Hematopoietic multipotent progenitor cell treated with erythropoietin and hydrocortisone succinate and interleukin-3 and kit ligand, for 8 days (in vitro differentiated cells): ENCODE measurements around the gene GNAL.
"Not testable (repeated sequence)": the region's sequence is repeated elsewhere in the genome, so short reads cannot be mapped to it uniquely, and the experiment has no call there.

Source experiments
- DNase-seq: peaks from one replicate; pipeline ENCODE4 v3.0.0-alpha.2; 2015

The GNAL gene

DNA sequence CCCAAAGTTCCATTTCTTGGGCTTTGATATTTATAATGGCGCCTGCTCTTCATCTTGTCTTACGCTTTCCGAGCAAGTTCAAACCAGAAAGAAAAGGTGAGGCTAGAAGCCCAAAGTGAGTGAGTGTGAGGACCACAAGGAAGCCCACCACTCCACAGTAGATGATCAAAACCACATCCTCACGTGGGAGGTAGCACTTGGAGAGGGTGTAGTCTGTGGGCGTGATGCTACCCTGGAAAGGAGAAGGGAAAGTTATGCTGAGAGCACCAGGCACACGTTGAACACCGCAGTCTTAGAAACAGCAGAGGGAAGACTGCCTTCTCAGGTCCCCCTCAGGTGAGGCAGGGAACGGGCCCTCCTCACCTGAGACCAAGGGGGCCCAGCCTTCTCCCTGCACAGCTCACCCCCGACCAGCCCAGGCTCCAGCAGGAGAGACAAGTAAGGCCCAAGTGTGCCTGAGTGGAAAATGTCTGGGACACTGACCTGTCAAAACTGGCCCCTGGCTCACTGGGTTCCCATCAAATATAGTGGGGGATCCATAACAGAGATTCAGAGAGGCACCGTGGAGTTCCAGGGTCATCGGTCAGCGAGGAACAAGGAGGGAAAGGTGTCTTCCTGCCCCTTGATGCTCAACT lies 195.4 kb downstream of the GNAL start:
- no peak for DNase-seq

DNA sequence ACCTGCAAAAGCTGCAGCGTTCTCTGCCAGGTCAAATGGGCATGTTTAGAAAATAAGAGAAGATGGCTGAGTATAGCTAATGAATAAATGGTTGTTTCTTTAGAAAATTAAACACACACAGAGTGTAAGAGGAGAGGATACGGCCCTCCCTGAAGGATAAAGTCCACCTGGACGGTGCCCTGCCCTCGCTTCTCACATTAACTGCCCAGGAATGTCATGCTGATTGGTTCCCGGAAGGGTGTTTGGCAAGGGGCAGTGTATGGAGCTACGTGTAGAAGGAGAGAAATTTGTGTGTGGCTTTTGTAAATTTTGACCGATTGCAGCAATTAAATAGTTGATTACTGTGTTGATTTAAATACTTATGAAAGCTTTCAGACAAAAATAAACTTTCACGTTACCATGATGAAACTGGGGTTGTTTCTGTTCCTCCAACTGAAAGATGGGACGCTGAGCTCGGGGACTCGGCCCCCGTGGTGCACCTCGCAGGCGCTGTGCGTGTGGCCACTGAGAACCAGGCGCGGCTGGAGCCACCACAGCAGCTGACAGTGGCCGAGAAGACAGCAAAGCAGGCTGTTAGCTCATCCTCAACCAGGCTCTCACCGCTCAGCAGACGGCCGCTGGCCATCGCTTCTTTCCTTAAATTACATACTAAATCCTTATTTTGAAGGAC lies 196.3 kb downstream of the GNAL start:
- DNase-seq: no peak

DNA sequence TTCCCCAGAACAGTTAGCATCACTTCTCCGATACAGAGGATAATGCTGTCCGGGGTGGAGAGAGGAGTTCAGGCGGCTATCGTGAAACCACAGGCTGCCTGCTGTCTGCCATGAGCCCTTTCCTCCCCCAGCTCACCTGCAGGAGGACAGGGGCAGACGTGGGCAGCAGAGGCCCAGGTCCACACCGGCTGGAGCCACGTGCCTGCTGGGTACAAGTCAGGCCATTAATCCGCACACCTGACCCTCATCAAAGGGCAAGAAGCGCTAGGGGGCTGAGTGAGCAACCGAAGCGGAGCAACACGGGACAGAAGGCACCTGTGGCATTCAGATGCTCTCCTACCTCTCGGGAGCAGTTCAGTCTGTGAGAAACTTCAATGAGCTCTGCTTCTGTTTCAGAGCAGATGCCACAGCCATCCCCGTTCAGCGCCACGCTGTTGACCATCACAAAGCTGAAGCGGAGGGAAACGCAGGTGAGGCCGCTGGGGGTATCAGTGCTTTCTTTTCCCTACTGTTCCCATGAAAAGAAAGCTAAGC lies 197.6 kb downstream of the GNAL start:
- DNase-seq: no peak

DNA sequence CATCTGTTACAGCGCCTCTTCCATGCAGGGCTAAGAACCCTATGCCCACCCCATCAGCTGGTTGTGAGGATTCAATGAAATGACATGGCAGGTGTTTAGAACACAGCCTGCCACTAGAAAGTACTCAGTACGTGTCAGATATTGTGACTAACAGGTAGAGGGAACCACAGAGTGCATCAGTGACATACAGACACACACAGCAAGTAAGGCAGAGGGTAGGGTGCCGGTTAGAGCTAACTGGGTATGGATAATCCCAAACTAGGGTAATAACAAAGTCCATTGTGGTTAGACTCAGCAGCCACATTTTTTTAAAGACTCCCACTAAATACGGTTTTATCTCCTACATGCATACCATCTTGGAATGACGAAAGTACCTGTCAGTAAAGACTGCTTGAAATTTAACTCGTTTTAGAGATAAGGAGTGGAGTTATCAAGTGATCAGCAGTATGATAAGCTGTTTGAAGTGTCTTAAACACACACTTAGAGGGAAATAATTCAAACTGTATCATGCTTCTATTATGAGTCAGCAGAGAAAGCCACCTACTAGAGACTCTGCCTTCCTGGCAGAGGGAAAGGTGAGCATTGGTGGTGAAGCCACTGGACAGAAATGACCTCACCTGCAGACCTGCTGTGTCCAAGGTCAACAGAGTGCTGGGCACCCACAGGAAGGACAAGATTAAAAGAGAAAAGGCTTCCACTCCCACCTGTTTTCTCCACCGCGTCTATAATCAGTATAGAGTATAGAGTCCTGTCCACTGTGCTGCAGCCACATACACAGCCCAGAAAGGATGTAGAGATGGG lies 198.5 kb downstream of the GNAL start:
- no peak for DNase-seq

DNA sequence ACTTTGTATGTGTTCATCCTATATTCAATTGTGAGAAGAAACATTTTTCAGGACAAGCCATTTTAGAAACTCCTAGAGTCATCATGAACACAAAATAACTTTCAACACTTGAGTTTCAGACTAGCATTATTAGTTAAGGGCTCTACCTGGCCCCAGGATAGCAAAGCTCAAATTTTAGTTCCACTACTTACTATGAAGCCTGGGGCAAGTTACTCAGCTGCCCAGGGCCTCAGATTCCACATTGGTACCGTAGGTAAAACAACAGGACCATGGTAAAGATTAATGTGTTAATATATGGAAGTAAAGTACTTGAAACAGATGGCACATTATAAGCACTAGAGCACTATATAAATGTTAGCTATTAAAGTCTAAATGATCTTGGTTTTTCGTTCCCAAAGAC lies 199.7 kb downstream of the GNAL start:
- DNase-seq: no peak

DNA sequence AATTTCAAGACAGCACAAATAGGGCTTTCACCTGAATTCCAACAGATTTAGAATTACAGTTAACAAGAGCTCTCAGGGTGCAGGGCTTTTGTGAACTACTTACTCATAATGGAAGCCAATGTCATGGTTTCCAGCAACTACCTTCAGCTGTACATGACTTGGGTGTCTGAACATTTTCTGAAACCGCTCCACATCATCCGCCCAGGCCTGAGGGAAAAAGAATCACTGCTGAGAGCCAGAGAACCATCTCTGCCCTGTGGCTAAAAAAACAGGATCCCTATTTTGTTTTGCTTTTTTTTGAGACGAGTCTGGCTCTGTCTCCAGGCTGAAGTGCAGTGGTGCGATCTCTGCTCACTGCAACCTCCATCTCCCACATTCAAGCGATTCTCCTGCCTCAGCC lies 200.2 kb downstream of the GNAL start:
- DNase-seq: no peak

DNA sequence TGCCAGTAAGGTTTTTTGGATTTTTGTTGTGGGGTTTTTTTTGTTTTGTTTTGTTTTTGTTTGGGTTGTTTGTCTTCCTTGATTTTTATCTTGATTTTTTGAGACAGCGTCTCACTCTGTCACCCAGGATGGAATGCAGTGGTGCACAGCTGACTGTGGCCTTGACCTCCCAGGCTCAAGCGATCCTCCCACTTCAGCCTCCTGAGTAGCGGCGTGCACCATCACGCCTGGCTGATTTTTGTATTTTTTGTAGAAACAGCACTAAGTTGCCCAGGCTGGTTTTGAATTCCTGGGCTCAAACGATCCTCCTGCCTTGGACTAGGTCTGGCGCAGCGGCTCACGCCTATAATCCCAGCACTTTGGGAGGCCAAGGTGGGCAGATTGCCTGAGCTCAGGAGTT lies 202.7 kb downstream of the GNAL start:
- no peak for DNase-seq

DNA sequence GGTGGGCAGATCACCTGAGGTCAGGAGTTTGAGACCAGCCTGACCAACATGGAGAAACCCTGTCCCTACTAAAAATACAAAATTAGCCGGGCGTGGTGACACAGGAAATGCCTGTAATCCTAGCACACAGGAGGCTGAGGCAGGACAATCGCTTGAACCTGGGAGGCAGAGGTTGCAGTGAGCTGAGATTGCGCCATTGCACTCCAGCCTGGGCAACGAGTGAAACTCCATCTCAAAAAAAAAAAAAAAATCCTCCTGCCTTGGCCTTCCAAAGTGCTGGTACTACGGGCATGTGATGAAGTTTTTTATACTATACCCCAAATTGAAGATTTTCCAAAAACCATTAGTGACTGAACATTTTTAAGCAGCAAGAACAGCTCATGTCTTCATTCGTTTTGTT lies 203.4 kb downstream of the GNAL start:
- not testable (repeated sequence) for DNase-seq

DNA sequence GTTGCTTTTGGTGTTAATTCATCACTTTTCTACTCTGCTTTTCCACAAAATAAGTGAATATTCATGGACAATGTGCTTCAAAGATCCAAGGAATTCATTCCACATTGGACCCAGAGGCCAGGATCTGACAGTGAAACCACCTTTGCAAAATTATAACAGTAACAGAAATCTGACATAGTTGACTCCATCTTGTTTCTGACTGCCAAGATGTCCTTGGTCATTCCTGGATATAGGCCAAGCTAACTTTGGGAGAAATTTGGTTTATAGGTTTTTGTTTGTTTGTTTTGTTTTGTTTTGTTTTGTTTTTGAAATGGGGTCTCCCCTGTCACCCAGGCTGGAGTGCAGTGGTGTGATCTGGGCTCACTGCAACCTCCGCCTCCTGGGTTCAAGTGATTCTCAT lies 208.7 kb downstream of the GNAL start:
- DNase-seq: no peak

DNA sequence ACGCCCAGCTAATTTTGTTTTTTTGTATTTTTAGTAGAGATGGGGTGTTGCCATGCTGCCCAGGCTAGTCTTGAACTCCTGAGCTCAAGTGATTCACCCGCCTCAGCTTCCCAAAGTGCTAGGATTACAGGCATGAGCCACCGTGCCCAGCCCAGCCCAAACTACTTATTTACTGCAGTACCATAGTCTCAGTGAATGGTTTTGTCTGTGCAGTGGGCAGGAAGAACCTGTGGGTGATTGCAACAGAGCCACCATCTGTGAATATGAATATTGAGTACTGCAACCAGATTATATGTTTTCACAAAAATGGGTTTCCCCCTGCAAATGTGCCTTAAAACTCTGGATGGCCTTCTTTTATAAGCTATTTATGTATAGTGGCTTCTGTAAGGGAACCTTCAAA lies 210.0 kb downstream of the GNAL start:
- no peak for DNase-seq

DNA sequence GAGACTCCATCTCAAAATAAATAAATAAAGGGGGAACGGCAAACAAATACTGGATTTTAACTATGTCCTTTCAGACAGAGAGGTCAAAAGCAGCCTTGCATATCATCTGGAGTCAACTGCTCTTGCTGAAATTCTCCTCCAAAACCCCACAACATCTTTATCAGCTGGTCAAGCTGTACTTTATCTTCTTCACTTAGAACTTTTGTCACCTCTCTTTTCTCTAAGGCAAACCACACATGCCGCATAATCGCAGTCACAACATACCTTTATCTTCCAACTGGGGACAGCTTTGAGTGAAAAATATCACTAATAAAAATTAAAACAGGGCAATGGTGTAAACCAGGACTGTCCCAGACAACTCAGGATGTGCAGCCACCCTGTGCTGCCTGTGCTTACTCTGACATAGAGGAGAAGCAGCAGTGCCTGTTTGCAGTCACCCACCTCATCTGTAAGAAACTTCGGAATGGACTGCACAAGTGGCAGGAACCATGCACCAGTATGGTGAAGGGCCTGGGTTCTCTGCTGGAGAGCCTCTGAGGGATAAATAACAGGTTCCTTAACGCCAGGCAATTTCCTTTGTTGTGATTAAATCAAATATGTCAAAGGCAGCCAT lies 212.9 kb downstream of the GNAL start:
- DNase-seq: peak; percentile 87

DNA sequence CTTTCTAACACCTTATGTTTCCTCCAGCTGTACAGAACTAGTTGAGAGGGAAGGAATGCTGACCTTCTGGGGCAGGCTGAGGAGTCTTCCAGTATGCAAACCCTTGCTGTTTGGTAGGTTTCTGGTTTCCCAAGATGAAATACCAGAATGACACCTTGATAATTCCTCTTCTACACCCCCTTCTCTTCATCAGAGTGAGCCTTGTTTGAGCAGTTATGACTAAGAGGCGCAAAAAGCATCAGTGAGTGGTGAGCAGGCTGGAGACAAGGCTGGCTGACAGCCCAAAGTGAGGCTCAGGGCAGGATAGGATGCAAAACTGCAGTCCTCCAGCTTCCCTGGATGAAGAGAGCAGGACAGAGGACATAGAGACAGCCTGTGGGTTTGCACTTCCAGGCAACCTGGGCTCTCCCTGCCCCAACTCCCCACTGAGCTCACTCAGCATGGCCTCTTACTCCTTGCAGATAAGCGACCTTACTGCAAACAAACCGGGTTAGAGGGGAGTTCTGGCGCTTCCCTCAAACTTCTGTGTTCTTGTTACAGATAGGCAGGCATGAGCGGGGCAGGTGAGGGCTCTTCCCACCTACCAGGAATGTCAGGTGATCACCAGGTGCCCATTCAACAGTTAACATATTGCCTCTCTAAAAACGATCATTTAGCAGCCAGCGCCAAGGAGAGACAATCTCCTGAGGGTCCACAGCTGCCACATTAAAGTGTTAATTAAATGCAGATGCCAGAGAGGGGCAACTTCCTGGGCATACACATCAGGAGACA lies 213.6 kb downstream of the GNAL start:
- no peak for DNase-seq

DNA sequence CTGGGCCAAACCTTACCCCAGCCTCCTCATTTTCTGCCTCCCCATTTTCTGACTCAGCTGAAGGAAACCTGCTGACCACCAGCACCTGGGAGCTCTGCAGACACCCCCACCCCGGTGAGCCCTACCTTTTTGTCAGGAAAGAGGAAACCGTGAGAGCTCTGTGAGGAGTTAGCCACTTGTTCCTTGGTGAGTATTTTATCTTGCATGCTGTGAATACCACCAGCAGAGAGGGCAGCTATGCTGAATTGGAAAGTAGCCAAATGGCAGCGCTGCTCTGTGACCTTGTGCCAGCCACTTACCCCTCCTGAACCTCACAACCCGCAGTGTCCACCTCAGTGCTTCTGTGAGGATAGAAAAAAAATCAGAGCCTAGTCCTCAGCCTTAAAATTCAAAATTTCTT lies 216.5 kb downstream of the GNAL start:
- no peak for DNase-seq

DNA sequence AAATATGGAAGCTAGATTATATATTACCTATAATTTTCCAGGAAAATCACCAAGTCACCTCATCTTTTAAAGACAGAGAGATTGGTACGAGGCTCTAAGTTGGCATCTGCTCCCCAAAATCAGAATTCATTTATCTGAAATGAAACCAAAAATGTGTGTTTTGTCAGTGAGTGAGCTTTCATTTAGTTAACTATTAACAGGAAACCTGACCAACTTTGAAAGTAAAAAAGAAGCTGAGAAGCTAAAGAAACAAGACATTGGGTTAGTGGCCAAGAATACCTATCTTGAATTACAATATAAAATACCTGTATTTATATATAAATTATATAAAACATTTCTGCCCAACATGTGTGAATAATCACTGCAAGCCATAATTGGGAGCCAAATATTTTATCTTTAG lies 217.1 kb downstream of the GNAL start:
- no peak for DNase-seq

DNA sequence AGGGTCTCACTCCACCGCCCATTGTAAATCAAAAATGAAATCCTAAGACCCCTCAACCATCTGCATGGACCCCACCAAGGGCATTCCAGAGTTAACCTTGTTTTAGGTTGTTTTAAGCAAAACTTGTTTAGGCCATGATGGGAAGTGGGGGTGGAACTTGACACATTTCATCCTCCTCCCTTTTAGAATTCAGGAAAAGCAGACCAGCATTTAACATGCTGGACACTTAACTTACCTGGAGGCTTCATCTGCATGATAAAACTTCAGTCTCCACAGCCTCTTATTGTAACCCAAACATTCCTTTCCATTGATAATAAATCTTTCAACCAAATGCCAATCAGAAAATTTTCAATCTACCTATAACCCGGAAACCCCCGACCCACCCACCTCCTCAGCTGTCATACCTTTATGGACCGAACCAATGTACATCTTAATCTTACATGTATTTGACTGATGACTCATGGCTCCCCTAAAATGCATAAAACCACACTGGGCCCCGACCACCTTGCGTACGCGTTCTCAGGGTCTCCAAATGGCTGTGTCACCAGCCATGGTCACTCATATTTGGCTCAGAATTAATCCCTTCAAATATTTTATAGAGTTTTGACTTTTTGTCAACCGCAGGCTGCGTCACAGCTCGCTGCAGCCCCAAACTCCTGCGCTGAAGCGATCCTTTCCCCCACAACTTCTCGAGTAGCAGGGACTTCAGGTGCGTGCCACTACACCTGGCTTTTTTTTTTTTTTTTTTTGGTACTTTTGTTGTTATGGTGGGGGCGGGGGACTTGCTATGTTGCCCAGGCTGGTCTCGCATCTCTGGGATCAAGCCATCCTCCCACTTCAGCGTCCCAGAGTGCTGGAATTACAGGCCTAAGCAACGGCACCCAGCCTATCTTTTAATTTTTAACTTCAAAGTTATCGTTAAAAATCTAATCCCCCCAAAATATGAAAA lies 218.1 kb downstream of the GNAL start:
- no peak for DNase-seq

DNA sequence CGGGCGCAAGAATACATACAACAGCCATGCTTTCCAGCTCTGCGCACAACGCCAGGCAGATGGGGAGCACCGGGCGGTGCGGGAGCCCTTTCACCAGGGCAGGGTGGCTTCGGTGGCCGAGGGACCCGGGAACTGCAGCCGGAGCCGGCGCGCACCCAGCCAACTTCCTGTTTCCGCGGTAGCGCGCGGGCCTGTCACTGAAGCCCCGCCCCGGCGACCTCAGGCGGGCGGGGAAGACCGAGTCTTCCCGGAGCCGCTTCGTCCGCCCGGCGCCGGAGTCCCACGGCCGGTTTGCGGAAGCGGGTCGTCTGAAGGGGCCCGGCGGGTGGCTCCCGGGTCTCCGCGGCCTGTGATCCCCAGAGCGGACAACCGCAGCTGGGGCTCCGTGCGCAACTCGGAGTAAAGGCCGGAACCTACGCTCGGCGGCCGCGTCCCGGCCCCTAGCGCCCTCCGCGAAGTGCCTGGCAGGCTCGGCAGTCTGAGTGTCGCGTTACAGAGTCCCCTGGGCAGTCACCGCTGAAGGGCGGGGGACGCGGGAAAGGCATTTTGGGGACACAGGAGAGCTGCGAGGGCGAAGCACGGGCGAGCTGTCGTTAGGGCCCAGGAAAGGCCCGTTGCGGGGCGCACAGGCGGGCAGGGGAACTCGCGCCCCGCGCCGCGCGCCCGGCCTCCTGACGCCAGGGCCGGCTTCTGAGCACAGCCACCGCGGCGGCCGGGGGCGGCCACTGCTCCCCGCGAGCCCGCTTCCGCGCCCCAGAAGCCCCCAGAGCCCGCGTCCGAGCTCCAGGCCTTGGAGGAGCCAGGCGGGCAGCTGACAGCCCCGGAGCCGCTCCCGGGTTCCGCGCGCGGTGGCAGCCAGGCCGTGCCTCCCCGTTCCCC lies 219.4 kb downstream of the GNAL start, which contains the start of gene MPPE1:
TSS of gene MPPE1 (minus strand) at position 136 of the 879 bp plus-strand sequence. CDS start 11,053 bp downstream, outside the sequence.
- peak; percentile 89 for DNase-seq

DNA sequence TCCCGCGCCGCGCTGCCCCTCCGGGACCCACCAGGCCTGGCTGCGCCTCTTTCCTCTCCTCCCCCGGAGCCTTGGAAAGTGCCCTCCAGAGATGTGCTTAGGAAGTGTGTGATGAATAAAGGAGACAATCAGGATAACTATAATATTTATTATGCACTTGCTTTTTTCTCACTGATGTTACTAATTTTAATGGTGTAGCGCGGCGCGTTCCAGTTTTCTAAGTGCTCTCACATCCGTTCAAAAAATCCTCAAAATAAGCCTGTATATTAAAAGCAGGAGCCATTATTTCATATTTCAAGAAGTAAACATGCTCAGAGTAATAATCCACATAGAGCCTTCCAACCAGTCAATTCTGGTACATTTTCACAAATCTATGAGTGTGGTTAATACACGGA lies 220.0 kb downstream of the GNAL start:
- DNase-seq: peak; percentile 41

DNA sequence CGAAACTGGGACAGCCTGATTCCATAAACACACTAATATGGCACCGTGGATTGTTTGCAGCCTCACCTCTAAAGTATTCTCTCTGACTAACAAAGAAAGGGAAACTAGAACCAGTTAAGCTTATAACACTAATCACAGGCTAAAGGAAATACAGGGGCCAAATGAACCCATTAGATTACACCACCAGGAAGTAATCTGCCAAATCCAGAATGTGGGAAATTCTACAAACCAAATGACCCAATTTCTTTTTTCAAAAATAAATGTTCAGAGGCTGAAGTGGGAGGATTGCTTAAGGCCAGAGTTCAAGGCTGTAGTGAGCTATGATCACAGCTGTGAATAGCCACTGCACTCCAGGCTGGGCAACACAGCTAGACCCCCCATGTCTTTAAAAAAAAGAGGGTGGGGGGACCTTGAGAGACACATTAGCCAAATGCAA lies 220.5 kb downstream of the GNAL start:
- peak; percentile 28 for DNase-seq

DNA sequence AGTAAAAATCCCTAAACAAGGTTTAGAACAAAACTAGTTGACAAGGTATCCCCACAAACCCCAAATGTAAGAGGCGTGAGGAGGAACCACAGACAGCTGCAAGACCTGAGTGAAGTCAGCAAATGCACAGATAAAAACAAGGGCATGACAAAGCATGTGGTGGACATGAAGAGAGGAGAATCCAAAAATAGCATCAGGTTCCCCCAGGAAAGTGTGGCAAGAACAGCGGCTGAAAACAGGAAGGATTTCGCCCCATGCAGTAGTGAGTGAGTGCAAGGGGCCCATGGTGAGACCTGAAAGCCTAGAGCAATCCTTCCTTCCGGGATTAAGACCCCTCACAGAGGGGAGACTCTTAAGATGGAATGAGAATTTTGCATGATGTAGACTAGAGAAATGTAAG lies 227.8 kb downstream of the GNAL start:
- DNase-seq: not testable (repeated sequence)

DNA sequence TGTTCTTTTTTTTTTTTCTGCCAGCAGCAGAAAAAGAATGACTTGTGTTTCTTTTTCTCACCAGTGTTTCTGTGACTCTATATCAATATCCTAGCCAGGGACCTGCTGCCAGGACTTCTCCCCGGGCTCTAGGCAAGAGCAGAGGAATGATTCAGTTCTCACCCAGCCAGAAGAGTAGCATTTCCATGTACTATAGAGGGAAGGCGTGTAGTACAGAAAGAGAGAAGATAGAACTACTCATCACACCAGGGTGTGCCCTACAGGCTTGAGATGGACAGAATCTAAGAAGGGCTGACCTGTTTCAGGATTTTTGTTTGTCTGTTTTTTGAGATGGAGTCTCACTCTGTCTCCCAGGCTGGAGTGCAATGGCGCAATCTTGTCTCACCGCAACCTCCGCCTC lies 230.5 kb downstream of the GNAL start:
- not testable (repeated sequence) for DNase-seq
